ENCODE data around the gene BTBD2. TPM values are rescaled to one million over a fixed set of nuclear protein-coding genes. Genes with fewer than 3 reads are reported as not detected.

Gene BTBD2
- total RNA-seq, 1 experiment from 2014 or later = 110 TPM

- H3K27me3 Mint-ChIP-seq (ENCODE audit: low read depth) = no peaks in the 10 kb centered on the region
- no peaks in the 10 kb centered on the region for H3K9me3 ChIP-seq (ENCODE audit: control insufficient read depth, low read depth, low read length)
Observed at GRCh38 chr19:1949304-1950101, 66.0 kb downstream of the BTBD2 start.

More at GRCh38 chr19:1949304-1950101, 66.0 kb downstream of the BTBD2 start:
- H3K4me1 Mint-ChIP-seq = peaks cover 7 to 11% of the 10 kb centered on the region in 2 experiments
- H3K9me3 Mint-ChIP-seq = no peaks in the 10 kb centered on the region
- no peak overlapping the region for H4K91ac ChIP-seq (ENCODE audit: insufficient read length, low read depth, low read length)
- no peaks in the 10 kb centered on the region for H4K20me1 ChIP-seq (ENCODE audit: control insufficient read depth, insufficient read depth, insufficient read length)
- no peaks in the 10 kb centered on the region for H3K27me3 ChIP-seq (ENCODE audit: insufficient read depth, low read length)
- H4K8ac ChIP-seq (replicated peaks; ENCODE audit: insufficient read length, low read depth, low read length) = no peak overlapping the region
- H2AK5ac ChIP-seq (ENCODE audit: insufficient read length, low read length) = no peak overlapping the region
- TF ChIP-seq, protein P1, sequence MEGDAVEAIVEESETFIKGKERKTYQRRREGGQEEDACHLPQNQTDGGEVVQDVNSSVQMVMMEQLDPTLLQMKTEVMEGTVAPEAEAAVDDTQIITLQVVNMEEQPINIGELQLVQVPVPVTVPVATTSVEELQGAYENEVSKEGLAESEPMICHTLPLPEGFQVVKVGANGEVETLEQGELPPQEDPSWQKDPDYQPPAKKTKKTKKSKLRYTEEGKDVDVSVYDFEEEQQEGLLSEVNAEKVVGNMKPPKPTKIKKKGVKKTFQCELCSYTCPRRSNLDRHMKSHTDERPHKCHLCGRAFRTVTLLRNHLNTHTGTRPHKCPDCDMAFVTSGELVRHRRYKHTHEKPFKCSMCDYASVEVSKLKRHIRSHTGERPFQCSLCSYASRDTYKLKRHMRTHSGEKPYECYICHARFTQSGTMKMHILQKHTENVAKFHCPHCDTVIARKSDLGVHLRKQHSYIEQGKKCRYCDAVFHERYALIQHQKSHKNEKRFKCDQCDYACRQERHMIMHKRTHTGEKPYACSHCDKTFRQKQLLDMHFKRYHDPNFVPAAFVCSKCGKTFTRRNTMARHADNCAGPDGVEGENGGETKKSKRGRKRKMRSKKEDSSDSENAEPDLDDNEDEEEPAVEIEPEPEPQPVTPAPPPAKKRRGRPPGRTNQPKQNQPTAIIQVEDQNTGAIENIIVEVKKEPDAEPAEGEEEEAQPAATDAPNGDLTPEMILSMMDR (conservative IDR thresholded peaks at IDR 0.05) = no peak
- WGBS (ENCODE audit: extremely low coverage, insufficient read length, low lambda C conversion rate) = no CpG with 5 or more reads among the region's 44 CpGs
- no peak overlapping the region; the same call in 1 of the 2 replicates for H2BK15ac ChIP-seq (ENCODE audit: low read depth, low read length)
- no peak overlapping the region for H3K23ac ChIP-seq (ENCODE audit: insufficient read length, low read depth, low read length)
- peaks cover 2% of the 10 kb centered on the region for H3K23me2 ChIP-seq (ENCODE audit: insufficient read length, low read depth, low read length, poor library complexity, severe bottlenecking)
- no peak overlapping the region for H3K56ac ChIP-seq (ENCODE audit: insufficient read length, low read depth, low read length)
- peaks cover 47% of the 10 kb centered on the region for H3K79me2 ChIP-seq (ENCODE audit: insufficient read depth, low read length)
- H3T11ph ChIP-seq (ENCODE audit: low read length) = no peak overlapping the region
- H3K79me1 ChIP-seq (ENCODE audit: insufficient read depth, low read depth, low read length, poor library complexity, severe bottlenecking) = peaks cover 12% of the 10 kb centered on the region
- H3K4me2 ChIP-seq (ENCODE audit: insufficient read depth, insufficient read length, low read length) = no peak overlapping the region
- no peak overlapping the region for H2BK120ac ChIP-seq (ENCODE audit: low read depth, low read length, poor library complexity, severe bottlenecking)
- no peak overlapping the region for H3K27ac ChIP-seq (ENCODE audit: insufficient read length, low read depth, low read length)
- no peak overlapping the region for H2BK5ac ChIP-seq (ENCODE audit: insufficient read length, low read length)
- peak overlapping the region in 2 of 3 experiments; percentile 8 to 34; a peak in 2 of 7 replicates for H3K27ac Mint-ChIP-seq
- no peak overlapping the region for H3K9ac ChIP-seq (ENCODE audit: extremely low read depth, insufficient read length, low read length)
- no peak overlapping the region for H2BK20ac ChIP-seq (ENCODE audit: low read depth, low read length, poor library complexity, severe bottlenecking)
- no peaks in the 10 kb centered on the region for H3K4me1 ChIP-seq (ENCODE audit: insufficient read depth, low read length)
- H3K36me3 Mint-ChIP-seq (ENCODE audit: insufficient read depth in 1 of 3, low read depth in 3 of 3) = peaks cover 16 to 28% (median 20%) of the 10 kb centered on the region in 3 experiments; a peak in 6 of 7 replicates
- H4K5ac ChIP-seq (ENCODE audit: insufficient read length, low read depth, low read length) = no peak overlapping the region
- H3K4me3 Mint-ChIP-seq = no peak overlapping the region
- no peak overlapping the region for H2AFZ ChIP-seq (ENCODE audit: low read length)
- H3K18ac ChIP-seq (ENCODE audit: insufficient read length, low read depth, low read length) = no peak overlapping the region
- H3K14ac ChIP-seq (ENCODE audit: insufficient read depth, low read length) = no peak overlapping the region; the same call in 1 of the 2 replicates
- no peak overlapping the region for H2BK12ac ChIP-seq (ENCODE audit: insufficient read length, low read depth, low read length)
- DNase-seq = no peak
- no peak overlapping the region for H3K4ac ChIP-seq (ENCODE audit: low read depth, low read length)
